ENCODE measurements around the gene NFKB1. TPM values are rescaled to one million over a fixed set of nuclear protein-coding genes. Genes with fewer than 3 reads are reported as not detected.

The NFKB1 gene
- total RNA-seq, 1 experiment from 2014 or later, result 35.6 TPM

DNA sequence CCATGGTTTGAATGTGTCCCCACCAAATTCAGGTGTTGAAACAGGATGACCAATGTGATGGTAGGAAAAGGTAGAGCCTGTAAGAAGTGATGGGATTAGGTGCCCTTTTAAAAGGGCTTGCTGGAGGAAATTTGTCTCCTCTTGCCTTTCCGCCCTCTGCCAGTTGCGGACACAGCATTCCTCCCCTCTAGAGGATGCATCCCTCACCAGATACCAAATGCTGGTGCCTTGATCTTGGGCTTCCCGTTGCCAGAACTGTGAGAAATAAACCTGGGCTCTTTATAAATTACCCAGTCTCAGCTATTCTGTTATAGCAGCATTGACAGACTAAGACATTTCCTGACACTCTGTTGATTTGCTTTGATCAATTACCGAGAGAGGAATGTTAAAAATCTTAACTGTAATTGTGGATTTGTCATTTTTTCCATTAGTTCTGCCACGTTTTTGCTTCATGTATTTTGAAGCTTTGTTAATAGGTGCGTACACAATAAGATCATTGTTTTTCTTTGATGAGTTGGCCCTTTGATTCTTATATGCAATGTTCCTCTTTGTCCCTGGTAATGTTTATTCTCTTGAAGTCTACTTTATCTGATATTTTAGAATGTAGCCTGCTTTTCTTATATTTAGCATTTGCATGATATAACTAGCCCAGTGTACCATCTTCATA lies 13.3 kb downstream of the NFKB1 start:
- TF ChIP-seq, protein P1, sequence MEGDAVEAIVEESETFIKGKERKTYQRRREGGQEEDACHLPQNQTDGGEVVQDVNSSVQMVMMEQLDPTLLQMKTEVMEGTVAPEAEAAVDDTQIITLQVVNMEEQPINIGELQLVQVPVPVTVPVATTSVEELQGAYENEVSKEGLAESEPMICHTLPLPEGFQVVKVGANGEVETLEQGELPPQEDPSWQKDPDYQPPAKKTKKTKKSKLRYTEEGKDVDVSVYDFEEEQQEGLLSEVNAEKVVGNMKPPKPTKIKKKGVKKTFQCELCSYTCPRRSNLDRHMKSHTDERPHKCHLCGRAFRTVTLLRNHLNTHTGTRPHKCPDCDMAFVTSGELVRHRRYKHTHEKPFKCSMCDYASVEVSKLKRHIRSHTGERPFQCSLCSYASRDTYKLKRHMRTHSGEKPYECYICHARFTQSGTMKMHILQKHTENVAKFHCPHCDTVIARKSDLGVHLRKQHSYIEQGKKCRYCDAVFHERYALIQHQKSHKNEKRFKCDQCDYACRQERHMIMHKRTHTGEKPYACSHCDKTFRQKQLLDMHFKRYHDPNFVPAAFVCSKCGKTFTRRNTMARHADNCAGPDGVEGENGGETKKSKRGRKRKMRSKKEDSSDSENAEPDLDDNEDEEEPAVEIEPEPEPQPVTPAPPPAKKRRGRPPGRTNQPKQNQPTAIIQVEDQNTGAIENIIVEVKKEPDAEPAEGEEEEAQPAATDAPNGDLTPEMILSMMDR (IDR thresholded peaks at IDR 0.05; ENCODE audit: unreplicated experiment), result no peak
- intact Hi-C loops (cut with micrococcal nuclease; ENCODE audit: unreplicated experiment), result no loop called here
- Mint-ChIP-seq H3K36me3 (ENCODE audit: insufficient read depth, unreplicated experiment) (peaks cover 5% of the 10 kb centered on the region), H3K27ac (ENCODE audit: unreplicated experiment) (no peak overlapping the region), H3K27me3 (ENCODE audit: unreplicated experiment) (no peaks in the 10 kb centered on the region), H3K4me3 (ENCODE audit: low read depth, unreplicated experiment) (no peak overlapping the region), H3K4me1 (ENCODE audit: low read depth, unreplicated experiment) (no peaks in the 10 kb centered on the region), H3K9me3 (ENCODE audit: low read depth, unreplicated experiment) (peaks cover 6% of the 10 kb centered on the region)
- CTCF ChIA-PET, result no interaction called here
- DNase-seq, result no peak
- no TSS peak for BruUV-seq (replicated peaks)

DNA sequence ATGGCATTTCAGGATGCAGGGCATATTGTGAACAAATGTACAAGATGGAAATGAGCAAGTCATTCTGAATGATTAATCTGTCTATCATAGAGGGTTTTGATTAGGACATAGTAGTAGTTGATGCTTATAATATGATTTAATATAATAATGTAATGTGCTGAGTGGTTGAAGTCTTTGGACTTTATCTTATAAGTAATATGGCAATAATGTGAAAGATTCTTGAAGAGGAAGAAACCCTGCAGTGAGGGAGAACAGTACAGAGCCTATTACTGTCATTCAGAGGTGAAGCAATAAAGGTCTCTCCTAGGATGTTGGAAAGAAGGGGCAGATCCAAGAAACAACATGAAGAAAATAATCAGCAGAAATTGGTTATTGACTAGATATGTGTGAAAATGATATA lies 16.6 kb downstream of the NFKB1 start:
- Mint-ChIP-seq H3K9me3 (ENCODE audit: low read depth, unreplicated experiment) (peaks cover 6% of the 10 kb centered on the region), H3K4me3 (ENCODE audit: low read depth, unreplicated experiment) (no peak overlapping the region), H3K4me1 (ENCODE audit: low read depth, unreplicated experiment) (no peaks in the 10 kb centered on the region), H3K27me3 (ENCODE audit: unreplicated experiment) (no peaks in the 10 kb centered on the region), H3K36me3 (ENCODE audit: insufficient read depth, unreplicated experiment) (peaks cover 5% of the 10 kb centered on the region), H3K27ac (ENCODE audit: unreplicated experiment) (no peak overlapping the region)
- no TSS peak for BruUV-seq (replicated peaks)
- TF ChIP-seq, protein P1 (IDR thresholded peaks at IDR 0.05; ENCODE audit: unreplicated experiment), result no peak
- intact Hi-C loops (cut with micrococcal nuclease; ENCODE audit: unreplicated experiment), result no loop called here
- no peak for DNase-seq
- CTCF ChIA-PET, result no interaction called here

DNA sequence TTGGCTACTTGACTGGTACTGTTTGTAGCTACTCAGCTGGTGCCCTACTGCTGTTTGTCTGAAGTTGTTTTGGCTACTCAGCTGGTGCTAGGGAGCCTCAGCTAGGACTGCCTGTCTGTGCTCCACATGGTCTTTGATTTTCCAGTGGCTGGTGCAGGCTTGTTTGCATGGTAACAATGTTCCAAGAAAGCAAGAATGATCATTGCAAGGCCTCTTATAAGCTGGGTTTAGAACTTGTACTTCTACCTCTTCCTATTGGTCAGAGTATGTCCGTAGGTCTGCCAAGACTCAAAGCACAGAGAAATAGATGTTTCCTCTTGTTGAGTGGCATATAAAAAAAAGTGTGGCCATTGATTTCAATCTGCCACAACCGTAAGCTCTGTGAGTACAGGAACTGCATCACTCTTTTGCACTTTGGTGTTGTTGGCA lies 17.6 kb downstream of the NFKB1 start:
- Mint-ChIP-seq H3K4me1 (ENCODE audit: low read depth, unreplicated experiment) (no peaks in the 10 kb centered on the region), H3K27me3 (ENCODE audit: unreplicated experiment) (no peaks in the 10 kb centered on the region), H3K36me3 (ENCODE audit: insufficient read depth, unreplicated experiment) (peaks cover 5% of the 10 kb centered on the region), H3K4me3 (ENCODE audit: low read depth, unreplicated experiment) (no peak overlapping the region), H3K27ac (ENCODE audit: unreplicated experiment) (no peak overlapping the region), H3K9me3 (ENCODE audit: low read depth, unreplicated experiment) (peaks cover 6% of the 10 kb centered on the region)
- CTCF ChIA-PET, result no interaction called here
- intact Hi-C loops (cut with micrococcal nuclease; ENCODE audit: unreplicated experiment), result no loop called here
- TF ChIP-seq, protein P1 (IDR thresholded peaks at IDR 0.05; ENCODE audit: unreplicated experiment), result no peak
- BruUV-seq (replicated peaks), result no TSS peak
- no peak for DNase-seq

DNA sequence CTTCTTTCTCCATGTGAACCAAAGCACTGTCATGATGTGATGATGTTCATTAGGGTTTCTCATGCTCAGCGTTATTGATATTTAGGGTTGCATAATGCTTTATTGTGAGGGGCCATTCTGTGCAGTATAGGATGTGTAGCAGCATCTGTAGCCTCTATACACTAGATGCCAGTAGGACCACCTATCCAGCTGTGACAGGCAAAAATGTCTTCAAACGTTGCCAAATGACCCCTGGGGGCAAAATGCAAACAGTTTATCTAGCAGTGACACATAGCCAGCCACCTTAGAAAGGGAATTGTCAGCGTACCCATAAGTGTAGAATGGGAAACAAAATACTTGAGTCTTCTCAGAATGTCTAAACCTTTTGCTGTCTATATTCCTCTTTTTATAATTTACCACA lies 18.8 kb downstream of the NFKB1 start:
- TF ChIP-seq, protein P1 (IDR thresholded peaks at IDR 0.05; ENCODE audit: unreplicated experiment), result no peak
- Mint-ChIP-seq H3K27me3 (ENCODE audit: unreplicated experiment) (no peaks in the 10 kb centered on the region), H3K4me3 (ENCODE audit: low read depth, unreplicated experiment) (no peak overlapping the region), H3K9me3 (ENCODE audit: low read depth, unreplicated experiment) (peaks cover 6% of the 10 kb centered on the region), H3K36me3 (ENCODE audit: insufficient read depth, unreplicated experiment) (peaks cover 5% of the 10 kb centered on the region), H3K4me1 (ENCODE audit: low read depth, unreplicated experiment) (no peaks in the 10 kb centered on the region), H3K27ac (ENCODE audit: unreplicated experiment) (no peak overlapping the region)
- DNase-seq, result no peak
- intact Hi-C loops (cut with micrococcal nuclease; ENCODE audit: unreplicated experiment), result no loop called here
- no TSS peak for BruUV-seq (replicated peaks)
- CTCF ChIA-PET, result no interaction called here
